Midbrain (tissue), 1 donor: ENCODE data around the gene RAPGEF3.

Source experiments
- DNase-seq: peaks from one replicate; lab custom pipeline; 2025; lab: John Stamatoyannopoulos, UW

RAPGEF3 gene

GRCh38 chr12:47790676-47791350, 32.1 kb upstream of the RAPGEF3 start:
- no peak for DNase-seq

DNA sequence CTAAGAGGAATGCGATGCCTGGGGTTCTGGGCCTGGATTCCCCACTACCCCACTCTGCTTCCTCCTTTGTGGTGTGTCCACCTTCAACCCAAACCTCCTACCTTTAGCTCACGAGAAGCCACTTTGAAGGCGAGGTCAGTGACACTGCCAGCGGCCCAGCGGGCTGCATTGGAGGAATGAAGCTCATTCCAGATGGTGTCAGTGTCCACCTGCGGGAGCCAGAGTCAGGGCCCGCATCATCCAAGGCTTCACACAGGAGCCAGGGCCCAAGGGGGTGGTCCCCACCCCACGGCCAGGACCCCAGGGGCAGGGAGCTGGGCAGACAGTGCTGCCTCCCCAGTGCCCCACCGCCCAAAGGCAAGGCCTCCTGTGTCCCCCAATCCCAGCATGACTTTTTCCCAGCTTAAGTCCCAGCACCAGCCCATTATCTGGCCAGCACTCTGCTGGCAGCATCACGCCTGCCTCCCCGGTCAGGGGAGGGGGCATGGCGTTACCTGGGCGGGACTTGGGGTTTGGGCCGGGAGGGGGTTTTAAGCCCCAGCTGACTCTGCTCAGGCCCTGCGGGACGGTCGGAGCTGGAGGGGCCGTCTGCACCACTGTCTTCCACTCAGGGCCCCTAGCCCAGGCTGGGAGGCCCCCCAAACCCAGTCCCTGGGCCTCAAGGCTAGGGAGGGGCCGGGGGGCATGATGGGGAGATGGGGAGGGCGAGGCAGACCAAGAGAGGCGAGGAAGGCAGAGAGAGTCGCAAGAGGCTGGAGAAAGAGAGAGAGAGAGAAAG, 31.2 kb upstream of the RAPGEF3 start:
- no peak for DNase-seq

DNA sequence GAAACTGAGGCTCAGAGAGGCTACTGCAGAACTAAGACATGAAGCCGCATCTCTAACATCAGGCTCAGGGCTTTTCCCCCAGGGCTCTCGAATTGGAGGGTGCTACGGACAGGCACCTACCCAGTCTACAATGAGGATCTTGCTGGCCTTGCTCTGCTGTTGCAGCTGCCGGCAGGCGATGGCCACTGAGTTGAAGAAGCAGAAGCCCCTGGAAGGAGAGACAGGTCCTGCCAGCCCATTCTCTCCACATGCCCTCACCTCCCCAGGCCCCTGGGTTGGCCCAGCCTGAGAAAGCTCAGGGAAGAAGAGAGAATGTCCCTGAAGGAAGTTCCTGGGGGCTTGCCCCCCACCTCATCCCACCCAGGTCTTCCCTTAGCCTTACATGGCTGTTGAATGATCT, 30.5 kb upstream of the RAPGEF3 start:
- no peak for DNase-seq

GRCh38 chr12:47787596-47788319, 29.1 kb upstream of the RAPGEF3 start:
- DNase-seq = no peak

GRCh38 chr12:47786662-47787280, 28.1 kb upstream of the RAPGEF3 start:
- no peak for DNase-seq

- no peak for DNase-seq
Measured at GRCh38 chr12:47785887-47786661, 27.4 kb upstream of the RAPGEF3 start.

DNA sequence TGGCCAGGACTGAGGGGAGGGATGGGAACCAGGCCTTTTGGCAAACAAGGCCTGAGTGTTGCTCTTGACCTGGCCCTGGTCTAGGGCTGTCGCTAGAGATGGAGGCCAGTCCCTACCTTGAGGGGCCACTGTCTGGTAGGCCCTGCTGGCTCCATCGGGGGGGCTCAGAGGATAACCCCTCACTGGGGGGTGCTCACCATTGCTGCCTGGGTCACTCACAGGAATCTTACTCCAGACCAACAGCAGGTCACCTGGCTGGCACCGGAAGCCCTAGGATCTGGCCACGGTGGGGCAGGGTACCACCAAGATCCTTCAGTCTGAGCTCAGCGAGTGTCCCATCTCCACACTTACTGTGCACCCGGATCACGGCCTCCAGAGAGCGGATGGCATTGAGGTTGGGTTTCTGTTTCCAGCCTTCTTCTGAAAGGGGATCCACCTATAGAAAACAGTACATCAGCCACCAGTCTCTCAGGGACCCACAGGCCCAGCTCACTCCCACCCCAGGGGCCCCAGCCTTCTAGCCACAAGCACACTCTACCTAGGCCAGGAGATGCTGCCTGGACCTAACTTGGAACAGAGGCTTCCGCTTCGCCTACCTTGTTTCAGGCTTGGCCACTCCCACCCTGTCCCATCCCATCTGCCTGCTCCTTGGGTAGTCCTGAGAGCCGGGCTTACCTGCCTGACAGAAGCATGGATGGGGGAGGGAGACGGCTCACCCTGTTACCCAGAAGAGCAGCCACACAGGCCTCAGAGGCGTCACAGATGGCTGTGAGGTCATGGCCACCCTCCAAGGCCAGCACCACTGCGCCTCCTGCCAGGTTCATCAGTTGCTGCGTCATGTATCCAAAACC, 26.6 kb upstream of the RAPGEF3 start:
- no peak for DNase-seq

DNA sequence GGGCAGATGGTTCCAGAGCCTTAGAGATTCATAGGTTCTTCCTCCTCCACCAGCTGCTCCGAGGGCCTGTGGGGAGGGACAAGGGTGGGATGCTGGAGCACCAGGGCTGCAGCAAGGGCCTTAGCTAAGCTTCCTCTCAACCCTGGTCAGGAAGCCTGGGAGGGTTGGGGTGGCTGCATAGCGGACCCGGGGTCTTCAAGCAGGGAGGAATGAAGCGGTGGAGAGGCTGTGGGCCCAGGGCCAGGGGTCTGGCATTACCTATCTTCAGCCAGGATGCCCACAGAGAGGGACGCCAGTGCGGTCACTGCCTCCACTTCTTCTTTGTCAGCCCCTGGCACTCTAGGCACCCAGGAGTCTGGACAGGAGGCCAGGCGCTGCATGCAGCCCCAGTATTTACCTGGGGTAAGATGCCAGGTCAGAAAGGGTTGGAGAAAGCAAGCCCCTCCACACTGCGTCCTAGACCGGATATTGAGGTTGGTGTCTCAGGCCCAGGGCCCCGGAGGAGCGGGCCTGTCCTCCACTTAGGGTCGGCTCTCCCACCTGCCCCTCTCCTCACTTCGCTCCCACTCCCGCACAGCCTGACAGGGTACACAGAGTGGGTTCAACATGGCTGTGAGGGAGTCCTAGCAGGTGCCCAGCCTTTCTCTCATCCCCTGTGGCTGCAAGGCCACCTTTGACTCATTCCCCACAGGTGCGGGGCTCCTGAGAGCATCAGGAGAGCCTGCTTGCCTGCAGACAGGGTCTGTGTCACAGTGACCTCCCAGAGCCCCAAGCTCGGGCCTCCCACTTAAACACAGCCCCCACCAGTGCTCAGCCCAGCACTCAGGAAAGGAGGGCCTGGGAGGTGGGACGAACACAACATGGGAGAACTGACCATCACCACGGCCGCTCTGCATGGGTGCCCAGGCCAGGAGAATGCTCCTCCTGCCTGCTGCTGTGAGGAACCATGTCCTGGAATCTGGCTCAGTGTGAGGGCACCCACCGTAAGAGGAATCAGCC, 25.4 kb upstream of the RAPGEF3 start:
- DNase-seq = no peak

GRCh38 chr12:47783024-47783755, 24.5 kb upstream of the RAPGEF3 start:
- DNase-seq = no peak

DNA sequence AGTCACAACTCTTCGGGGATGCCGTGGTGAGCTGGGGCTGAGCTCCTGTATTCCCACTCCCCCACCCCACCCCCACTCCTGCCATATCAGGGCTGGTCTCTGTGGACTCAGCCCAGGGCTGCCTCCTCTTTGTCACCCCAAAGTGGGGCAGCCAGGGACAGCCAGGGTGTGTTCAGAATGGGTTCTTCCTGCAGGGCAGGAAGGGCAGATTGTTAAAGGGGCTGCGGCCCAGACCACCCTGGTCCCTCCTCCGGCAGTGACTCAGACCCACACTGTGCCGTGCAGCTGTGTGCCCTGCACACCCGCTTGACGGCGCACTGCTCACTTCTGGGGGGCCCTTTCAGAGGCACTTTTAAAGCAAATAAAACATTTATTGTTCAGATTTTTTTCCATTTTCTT, 23.7 kb upstream of the RAPGEF3 start:
- DNase-seq = no peak

DNA sequence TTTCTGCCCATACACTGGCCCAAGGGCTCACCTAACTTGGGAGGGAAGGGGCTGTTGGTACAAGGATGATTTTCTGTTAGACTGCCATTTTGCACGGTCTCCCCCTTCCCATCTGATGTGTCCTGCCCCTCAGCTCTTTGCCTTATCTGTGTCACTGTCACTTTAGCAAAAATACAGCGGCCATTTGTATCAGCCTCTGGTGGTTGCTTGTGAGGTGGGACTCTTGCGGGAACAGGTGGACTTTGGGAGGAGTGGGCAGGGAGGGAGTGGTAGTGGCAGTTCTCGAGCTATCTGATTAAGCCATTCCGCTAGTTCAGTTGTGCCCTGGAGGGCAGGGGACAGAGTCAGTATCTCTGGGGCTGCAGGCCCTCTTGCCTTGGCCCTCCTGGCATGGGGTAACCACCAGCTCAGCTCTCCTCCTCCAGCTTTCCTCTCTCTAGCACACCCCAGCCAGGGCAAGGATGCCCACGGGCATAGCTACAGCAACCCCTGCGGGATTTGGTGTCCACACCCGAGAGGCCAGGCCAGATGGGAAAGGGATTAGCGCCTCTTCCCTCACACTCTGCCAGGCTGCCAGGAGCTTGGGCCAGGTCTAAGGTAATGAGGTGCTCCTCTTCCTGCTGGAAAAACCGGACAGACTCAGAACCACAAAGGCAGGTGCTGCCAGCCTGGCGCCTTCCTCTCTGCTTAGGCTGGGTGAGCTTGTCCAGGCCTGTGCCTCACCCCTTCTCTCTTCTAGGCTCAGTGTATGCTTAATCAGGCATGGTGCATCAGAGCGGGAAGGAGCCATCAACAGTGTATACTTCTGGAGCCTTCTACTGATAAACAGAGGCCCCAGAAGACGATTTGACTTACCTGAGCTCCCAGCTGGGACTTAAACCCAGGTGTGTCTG, 23.0 kb upstream of the RAPGEF3 start:
- DNase-seq = no peak

DNA sequence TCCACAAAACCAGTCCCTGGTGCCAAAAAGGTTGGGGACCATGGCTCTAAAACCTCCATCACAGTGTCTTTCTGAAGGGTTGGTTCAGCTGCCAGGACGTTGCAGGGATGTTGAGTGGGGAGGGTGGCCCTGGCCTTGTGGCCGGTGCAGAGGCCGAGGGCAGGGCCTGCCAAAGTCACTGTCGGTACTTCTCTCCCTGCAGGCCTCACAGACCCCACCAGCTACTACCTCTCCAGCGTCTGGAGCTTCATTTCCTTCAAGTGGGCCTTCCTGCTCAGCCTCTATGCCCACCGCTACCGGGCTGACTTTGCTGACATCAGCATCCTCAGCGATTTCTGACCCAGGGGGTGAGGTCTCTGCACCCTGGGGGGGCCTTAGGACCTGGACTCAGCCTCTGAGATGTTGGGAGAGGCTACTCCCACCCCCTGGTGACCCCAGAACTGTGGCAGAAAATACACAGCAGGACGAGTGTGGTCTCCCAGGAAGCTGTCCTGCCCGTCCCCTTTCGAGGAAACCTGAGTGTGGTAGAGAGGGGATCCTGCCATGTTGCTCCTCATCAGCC, 21.3 kb upstream of the RAPGEF3 start:
- no peak for DNase-seq

DNA sequence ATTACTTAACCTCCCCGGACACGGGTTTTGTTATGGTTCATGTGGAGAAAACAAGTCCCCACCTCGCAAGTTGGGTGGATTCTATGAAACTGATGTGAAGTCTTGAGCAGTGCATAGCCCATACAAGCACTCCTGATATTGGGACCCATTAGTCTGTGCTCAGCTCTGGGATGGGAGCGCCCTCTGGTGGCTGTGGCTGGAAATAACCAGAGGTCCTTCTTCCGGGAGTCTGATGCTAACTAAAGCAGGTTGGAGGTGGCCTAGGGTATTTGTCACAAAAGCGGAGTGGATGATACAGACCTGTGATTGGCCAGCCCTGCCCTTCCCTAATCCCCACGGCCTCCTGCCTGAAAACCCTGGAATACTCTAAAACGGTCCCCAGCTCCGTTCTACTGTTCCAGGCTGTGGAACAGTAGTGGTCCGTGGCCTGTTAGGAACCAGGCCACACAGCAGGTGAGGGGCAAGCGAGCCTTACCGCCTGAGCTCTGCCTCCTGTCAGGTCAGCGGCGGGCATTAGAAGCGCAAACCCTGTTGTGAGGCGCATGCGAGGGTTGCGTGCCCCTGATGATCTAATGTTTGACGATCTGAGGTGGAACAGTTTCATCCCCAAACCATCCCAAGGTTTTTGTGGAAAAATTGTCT, 20.7 kb upstream of the RAPGEF3 start:
- DNase-seq = peak; percentile 95

DNA sequence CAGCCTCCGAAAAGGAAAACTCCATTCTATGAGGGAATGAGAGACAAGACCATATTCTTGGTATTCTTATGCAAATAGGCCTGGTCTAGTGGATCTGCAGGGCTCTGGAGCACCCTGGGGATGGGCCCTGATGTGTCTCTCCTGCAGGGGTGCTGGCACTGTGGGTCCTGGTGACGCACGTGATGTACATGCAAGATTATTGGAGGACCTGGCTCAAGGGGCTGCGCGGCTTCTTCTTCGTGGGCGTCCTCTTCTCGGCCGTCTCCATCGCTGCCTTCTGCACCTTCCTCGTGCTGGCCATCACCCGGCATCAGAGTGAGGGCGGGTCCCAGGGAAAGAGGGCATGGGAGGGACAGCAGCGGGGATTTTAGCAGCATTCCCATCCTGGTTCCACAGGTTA, 20.2 kb upstream of the RAPGEF3 start:
- DNase-seq = no peak

DNA sequence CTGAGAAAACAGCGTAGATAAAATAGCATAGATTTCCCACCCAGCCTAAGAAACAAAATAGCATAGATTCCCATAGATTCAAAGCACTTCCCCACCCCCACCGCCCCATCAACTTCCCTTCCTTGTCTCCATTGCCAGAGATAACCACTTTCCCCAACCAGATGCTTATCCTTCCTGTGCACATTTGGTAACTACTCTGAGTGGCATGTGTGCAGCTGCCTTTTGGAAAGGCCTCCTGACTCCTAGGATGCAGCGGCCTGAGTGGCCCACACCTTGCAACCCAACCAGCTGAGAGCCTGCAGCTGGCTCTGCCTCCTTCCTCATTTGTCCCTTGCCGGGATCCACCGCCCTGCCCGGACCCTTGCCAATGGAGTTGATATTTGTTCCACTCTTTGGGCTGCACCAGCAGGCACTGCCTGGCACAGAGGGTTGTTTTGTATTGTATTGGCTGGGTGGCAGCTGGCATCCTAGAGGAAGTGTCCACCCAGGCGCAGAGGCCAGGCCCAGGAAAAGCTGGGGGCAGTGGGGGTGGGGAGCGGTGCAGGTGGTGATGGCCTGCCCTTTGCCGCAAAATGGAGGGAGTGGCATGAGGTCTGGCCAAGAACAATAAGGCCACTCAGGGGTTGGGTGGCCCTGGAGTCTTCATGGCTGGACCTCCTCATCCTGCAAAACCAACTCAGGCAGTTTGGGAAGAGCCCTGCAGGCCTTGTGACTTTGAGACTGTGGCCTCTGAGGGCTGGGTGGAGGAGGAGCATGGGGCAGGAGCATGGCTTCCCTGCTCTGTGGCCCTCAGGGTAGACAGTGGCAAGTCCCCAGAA, 19.3 kb upstream of the RAPGEF3 start:
- DNase-seq = peak; percentile 93

- no peak for DNase-seq
Measured at GRCh38 chr12:47777151-47777550, 18.5 kb upstream of the RAPGEF3 start.
